Skeletal muscle tissue (tissue), 4 donors: ENCODE results near the gene FAM171A1. TPM values are rescaled to one million over a fixed set of nuclear protein-coding genes. Genes with fewer than 3 reads are reported as not detected.
"Not testable (repeated sequence)": the region's sequence is repeated elsewhere in the genome, so short reads cannot be mapped to it uniquely, and the experiment has no call there.

Source experiments
- H3K27ac ChIP-seq: one replicate; pipeline ENCODE4 v1.7.0; 2013; ENCODE audit warnings: mild to moderate bottlenecking, low read depth, low read length, inconsistent platforms
- H3K27me3 ChIP-seq, 3 donors: one replicate each; pipeline ENCODE4 v1.7.0; 2013; ENCODE audit warnings: low read length in 3 of 3; ENCODE audit not compliant: control insufficient read depth in 3 of 3, insufficient read depth in 3 of 3
- H3K36me3 ChIP-seq, 3 donors: one replicate each; pipeline ENCODE4 v1.7.0; 2013; ENCODE audit warnings: low read length in 3 of 3; ENCODE audit not compliant: control insufficient read depth in 3 of 3, insufficient read depth in 3 of 3
- H3K4me1 ChIP-seq, 3 donors: one replicate each; pipeline ENCODE4 v1.7.0; 2013; ENCODE audit warnings: low read length in 3 of 3, mild to moderate bottlenecking in 3 of 3; ENCODE audit not compliant: control insufficient read depth in 3 of 3, insufficient read depth in 3 of 3
- H3K4me3 ChIP-seq, 3 donors: one replicate each; pipeline ENCODE4 v1.7.0; 2013; ENCODE audit warnings: low read length in 3 of 3
- H3K9ac ChIP-seq, 3 donors: one replicate each; pipeline ENCODE4 v1.7.0; 2013; ENCODE audit warnings: low read length in 3 of 3, mild to moderate bottlenecking in 3 of 3, moderate library complexity in 2 of 3, low read depth in 1 of 3
- H3K9me3 ChIP-seq, 3 donors: one replicate each; pipeline ENCODE4 v1.7.0; 2013; ENCODE audit warnings: low read length in 3 of 3; ENCODE audit not compliant: control insufficient read depth in 3 of 3
- total RNA-seq: library from RNA; depleted of rRNA; stranded (reverse); fragments of >200 nt; gene quantifications from one replicate; pipeline ENCODE4 v1.2.3, GENCODE V29; 2014
- donor health status: Osteomylitis.

The FAM171A1 gene
- total RNA-seq, 1 donor from 2014 or later: 11.0 TPM

DNA sequence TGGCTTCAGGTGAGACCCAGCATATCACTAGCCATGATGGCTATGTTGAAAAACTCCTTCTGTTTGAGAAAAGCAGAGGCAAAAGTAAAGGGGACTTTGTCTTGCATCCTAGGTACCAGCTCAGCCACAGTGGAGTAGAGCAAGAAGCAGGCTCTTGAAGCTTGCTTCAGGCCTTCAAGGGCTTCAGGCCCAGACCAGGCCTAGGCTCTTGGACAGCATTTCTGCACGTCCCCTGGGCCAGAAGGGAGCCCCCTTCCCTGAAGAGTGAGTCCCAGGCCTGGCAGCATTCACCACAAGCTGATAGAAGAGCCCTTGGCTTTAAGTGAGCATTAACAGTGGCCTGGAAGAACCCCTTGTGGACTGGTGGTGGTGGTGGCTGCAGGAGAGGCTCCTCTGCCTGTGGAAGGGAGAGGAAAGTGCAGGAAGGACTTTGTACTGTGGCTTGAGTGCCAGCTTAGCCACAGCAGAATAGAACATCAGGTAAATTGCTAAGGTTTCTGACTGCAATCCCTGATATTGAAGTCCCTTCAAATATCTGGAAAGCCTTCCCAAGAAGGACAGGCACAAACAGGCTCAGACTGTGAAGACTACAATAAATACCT, 28.1 kb upstream of the FAM171A1 start:
- Histone ChIP-seq H3K36me3 (no peaks in the 10 kb centered on the region), H3K27ac (no peak overlapping the region), H3K4me1 (no peaks in the 10 kb centered on the region), H3K4me3 (no peak overlapping the region), H3K9me3 (peaks cover 0 to 2% (median 0%) of the 10 kb centered on the region in 3 donors), H3K27me3 (no peaks in the 10 kb centered on the region), H3K9ac (no peak overlapping the region)

DNA sequence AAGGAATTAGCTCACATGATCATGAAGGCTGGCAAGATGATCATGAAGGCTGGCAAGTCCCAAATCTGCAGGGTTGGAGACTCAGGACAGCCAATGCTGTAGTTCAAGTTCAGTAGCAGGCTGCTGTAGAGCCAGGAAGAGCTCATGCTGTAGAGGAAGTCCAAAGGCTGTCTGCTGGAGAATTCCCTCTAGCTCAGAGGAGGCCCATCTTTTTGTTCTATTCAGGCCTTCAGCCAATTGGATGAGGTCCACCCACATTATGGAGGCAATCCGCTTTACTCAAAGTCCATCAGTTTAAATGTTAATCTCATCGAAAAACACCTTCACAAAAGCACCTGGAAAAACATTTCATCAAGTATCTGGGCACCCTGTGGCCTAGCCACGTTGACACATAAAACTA, 24.8 kb upstream of the FAM171A1 start:
- Histone ChIP-seq H3K9me3 (no peaks in the 10 kb centered on the region), H3K27ac (no peak overlapping the region)

DNA sequence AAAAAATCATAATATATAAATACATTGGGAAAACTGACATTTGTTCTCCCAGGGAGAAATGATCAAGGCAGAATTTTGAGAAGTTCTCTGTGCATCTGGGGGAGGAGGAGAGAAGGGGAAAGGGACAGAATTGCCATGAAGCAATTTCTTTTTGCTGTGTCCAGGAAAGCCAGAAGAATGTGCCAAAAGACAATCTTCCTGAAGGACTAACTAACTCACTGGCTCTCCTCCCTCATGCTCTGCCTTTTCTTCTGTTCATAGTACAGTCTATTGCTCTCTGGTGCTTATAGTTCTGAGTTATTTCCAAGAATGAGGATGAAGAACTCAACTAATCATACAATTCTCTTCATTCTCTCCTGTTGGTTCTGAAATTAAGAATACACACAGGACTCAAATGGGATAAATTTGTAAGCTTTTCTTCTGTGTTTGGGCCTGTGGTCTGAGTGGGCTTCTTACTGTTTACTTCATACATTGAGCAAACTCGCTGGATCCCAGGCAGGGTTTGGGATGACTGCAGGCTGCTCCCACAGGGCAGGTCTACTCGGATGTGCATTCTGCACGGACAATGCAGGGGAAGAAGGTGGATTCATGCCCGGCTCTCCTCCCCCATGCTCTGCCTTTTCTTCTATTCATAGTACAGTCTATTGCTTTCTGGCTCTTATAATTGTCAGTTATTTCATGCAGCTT, 22.2 kb upstream of the FAM171A1 start:
- no peaks in the 10 kb centered on the region for H3K27me3 ChIP-seq
- no peaks in the 10 kb centered on the region for H3K9me3 ChIP-seq
- no peak overlapping the region for H3K9ac ChIP-seq
- no peaks in the 10 kb centered on the region for H3K4me1 ChIP-seq
- no peaks in the 10 kb centered on the region for H3K36me3 ChIP-seq
- H3K27ac ChIP-seq: no peak overlapping the region
- no peak overlapping the region for H3K4me3 ChIP-seq

More for the DNA sequence above, 24.8 kb upstream of the FAM171A1 start:
- Histone ChIP-seq H3K27me3 (no peaks in the 10 kb centered on the region), H3K4me3 (no peak overlapping the region), H3K9ac (no peak overlapping the region), H3K36me3 (no peaks in the 10 kb centered on the region), H3K4me1 (no peaks in the 10 kb centered on the region)

DNA sequence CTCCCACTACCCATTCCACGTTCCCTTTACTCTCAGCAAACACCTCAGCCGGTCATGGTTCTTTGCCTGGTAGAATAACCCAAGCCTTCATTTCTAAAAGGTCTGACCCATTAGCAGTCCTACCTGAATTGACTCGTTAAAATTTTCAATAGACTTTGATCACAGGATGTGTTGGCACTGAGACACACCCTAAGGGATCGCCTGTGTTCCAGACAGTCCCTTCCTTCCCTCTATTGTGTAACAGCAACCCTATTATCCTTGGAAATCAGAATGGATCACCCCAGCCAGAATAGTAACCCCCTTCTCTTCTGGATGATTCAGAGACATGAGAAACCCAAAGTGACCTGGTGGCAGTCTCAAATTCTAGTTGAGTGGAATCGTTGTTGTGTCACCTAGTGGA, 20.4 kb upstream of the FAM171A1 start:
- no peaks in the 10 kb centered on the region for H3K4me1 ChIP-seq
- H3K9me3 ChIP-seq: no peaks in the 10 kb centered on the region
- no peak overlapping the region for H3K4me3 ChIP-seq
- no peak overlapping the region for H3K27ac ChIP-seq
- H3K9ac ChIP-seq: no peak overlapping the region
- H3K27me3 ChIP-seq: peaks cover 0 to 4% (median 2%) of the 10 kb centered on the region in 3 donors
- no peaks in the 10 kb centered on the region for H3K36me3 ChIP-seq

DNA sequence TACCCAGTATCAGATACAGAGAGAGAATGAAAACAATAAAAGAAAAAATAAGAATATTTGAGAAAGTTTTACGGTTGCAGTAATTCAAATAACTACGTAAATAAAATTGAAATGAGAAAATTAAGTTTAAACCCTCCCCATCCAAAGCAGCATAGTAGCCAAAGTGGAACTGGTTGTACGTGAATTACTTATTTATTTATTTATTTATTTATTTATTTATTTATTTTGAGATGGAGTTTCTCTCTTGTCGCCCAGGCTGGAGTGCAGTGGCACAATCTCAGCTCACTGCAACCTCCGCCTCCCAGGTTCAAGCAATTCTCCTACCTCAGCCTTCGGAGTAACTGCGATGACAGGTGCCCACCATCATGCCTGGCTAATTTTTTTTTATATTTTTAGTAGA, 17.1 kb upstream of the FAM171A1 start:
- not testable (repeated sequence) for H3K9ac ChIP-seq, H3K27ac ChIP-seq, H3K36me3 ChIP-seq, H3K9me3 ChIP-seq, H3K4me3 ChIP-seq, H3K4me1 ChIP-seq
- peaks cover 0 to 12% (median 7%) of the 10 kb centered on the region in 3 donors for H3K27me3 ChIP-seq

DNA sequence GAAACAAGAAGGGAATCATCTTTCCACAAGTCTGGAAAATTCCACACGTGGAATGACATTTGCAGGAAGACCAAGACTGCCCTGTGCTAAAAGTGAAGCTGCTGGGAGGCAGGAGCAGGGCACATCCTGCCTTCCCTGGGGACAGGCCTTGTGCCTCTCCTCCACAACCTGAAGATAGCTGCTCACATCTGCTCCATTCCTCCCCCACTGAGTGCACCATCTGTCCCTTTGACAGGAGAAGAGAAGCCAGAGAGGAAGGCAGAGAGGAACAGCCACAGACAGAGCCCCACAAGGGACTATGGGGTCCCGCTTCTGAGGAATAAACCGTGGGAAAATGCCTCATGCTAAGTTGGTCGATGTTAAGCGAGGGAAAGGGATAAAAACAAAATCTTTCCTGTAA, 15.9 kb upstream of the FAM171A1 start:
- H3K4me1 ChIP-seq: no peaks in the 10 kb centered on the region
- H3K27ac ChIP-seq: no peak overlapping the region
- H3K9ac ChIP-seq: no peak overlapping the region
- no peak overlapping the region for H3K4me3 ChIP-seq
- H3K27me3 ChIP-seq: peaks cover 0 to 12% (median 8%) of the 10 kb centered on the region in 3 donors
- no peaks in the 10 kb centered on the region for H3K36me3 ChIP-seq
- no peaks in the 10 kb centered on the region for H3K9me3 ChIP-seq

DNA sequence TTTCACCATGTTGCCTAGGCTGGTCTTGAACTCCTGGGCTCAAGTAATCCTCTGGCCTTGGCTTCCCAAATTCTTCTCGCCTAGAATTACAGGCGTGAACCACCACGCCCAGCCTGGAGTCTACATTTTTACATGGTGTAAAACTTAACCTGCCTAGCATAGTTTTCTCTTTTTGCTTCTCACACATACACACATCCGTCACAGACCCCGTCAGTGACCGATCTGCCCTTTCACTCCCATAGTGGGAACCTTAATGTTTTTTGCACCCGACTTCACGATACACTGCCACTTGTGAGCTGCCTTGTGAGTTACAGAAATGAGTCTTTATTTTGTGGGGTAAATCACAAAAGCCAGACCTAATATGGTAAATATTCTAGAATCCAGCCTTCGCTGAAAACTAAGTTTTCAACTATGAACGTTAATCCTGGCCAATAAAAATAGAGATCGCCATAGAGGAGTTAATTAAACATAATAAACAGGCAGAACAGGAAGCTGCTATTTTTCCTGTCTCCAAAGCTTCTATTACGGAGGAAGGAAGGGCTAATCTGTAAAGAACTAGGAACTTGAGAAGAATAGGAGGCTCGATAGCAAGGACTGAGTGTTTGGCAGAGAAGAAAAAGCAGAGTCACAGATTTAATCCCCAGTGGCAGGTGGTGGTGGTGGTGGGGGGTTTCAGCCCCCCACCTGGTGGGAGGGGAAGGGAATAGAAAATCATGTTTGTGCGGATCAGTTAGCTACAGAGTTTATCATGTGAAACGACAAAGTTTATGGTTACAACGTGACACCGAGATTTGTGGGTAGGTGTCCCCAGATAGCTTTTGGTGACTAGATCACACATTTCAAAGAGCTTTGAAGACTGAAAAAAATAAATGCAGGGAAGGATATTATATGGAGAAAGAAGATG, 14.7 kb upstream of the FAM171A1 start:
- H3K27ac ChIP-seq: no peak overlapping the region
- no peaks in the 10 kb centered on the region for H3K36me3 ChIP-seq
- no peaks in the 10 kb centered on the region for H3K9me3 ChIP-seq
- H3K4me1 ChIP-seq: no peaks in the 10 kb centered on the region
- no peak overlapping the region for H3K9ac ChIP-seq
- H3K4me3 ChIP-seq: no peak overlapping the region
- peaks cover 0 to 17% (median 8%) of the 10 kb centered on the region in 3 donors for H3K27me3 ChIP-seq

DNA sequence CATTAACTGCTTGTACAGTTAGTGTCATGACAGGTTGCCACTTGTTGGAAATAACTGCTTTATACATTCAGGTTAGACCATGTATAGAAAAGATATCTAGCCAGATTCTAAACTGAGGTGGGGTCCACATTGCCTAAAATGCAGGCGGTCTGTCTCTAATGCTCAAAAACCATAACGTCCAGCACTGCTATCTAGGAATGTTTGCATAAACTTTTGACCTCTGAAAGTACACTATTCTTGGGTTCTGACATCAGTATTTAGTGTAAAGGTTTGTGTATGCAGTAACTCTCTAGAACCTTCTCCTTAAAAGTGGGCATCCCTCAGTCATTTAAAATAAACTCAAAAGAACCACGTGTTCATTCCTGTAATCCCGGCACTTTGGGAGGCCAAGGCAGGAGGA, 10.3 kb upstream of the FAM171A1 start:
- Histone ChIP-seq H3K4me3 (no peak overlapping the region), H3K27ac (no peak overlapping the region), H3K27me3 (peaks cover 9 to 22% (median 12%) of the 10 kb centered on the region in 3 donors), H3K36me3 (no peaks in the 10 kb centered on the region), H3K4me1 (no peaks in the 10 kb centered on the region), H3K9ac (no peak overlapping the region), H3K9me3 (no peaks in the 10 kb centered on the region)

DNA sequence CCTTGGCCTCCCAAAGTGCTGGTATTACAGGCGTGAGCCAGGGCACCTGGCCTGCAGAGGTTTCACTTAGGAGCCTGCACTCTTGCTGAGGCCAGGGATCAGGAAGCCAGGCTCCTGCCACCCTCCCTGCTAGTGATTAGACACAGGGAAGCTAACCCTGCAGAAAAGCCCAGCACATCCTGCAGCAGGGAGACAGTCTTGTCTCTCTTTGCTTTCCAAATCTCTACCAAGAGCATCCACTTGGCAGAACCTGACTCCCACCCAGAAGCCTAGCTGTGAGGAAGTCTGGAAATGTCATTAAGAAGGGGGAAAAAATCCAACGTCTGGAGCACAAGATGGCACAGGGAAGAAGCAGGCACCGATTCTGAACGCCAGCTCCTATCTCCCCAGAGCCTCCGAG, 8.0 kb upstream of the FAM171A1 start:
- no peak overlapping the region for H3K27ac ChIP-seq

DNA sequence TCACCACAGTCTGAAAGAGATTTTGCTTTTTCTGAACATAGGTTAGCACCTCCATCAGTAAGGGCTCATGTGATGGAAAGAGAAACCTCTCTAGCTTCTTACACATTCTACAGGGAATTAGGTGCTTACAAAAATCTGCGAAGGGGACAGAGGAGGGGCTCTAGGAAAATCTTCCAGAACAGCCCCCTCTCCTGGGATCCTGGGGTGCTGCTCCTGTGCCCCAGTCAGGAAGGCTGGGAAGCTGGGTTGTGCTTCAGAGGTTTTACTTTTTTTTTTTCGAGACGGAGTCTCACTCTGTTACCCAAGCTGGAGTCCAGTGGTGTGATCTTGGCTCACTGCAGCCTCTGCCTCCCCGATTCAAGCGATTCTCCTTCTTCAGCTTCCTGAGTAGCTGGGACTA, 7.5 kb upstream of the FAM171A1 start:
- no peak overlapping the region for H3K27ac ChIP-seq

More for the DNA sequence above, 8.0 kb upstream of the FAM171A1 start:
- H3K27me3 ChIP-seq: peaks cover 7 to 12% (median 12%) of the 10 kb centered on the region in 3 donors
- no peak overlapping the region for H3K9ac ChIP-seq
- no peak overlapping the region for H3K4me3 ChIP-seq
- H3K36me3 ChIP-seq: no peaks in the 10 kb centered on the region
- no peaks in the 10 kb centered on the region for H3K9me3 ChIP-seq
- no peaks in the 10 kb centered on the region for H3K4me1 ChIP-seq

More for the DNA sequence above, 7.5 kb upstream of the FAM171A1 start:
- Histone ChIP-seq H3K4me3 (no peak overlapping the region), H3K9ac (no peak overlapping the region), H3K27me3 (peaks cover 7 to 12% (median 12%) of the 10 kb centered on the region in 3 donors), H3K36me3 (no peaks in the 10 kb centered on the region), H3K4me1 (no peaks in the 10 kb centered on the region), H3K9me3 (no peaks in the 10 kb centered on the region)
